ENCODE results near the gene CPNE2.

Gene CPNE2

DNA sequence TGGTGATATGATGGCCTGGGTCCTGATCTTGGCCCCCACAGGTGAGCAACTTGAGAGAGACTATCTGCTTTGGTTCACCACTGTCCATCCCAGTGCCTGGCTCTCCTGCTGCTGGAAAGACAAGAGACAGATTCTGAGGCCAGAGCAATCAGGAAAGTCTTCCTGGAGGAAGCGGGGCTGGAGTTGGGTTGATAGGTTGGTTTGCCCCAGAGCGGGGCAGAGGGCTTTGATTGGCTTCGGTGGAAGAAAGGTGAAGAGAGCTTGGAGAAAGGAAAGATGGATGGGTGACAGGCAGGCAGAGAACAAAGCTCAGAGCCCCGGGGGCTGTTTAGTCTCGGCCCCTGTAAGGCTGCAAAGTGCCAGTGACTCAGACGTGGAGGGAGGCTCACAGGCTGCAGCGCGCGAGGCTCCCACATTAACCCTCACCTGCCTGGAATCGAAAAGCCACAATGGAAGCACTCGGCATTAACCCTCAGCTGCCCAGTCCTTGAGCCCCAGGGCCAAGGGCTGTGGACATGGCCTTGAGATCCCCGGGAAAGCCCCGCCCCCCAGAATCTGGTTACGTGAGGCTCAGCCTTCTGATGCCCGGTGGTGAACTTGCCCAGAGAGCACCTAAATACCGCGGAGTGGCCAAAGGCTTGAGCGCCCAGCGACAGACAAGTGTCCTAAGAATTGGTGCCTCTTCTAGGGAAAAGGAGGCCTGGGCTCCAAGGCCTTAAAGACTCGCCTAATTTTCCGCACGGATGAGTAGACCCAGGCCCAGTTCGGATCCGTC is 996 bp upstream of the CPNE2 start:
- DNase-seq, result peak; percentile 64

DNA sequence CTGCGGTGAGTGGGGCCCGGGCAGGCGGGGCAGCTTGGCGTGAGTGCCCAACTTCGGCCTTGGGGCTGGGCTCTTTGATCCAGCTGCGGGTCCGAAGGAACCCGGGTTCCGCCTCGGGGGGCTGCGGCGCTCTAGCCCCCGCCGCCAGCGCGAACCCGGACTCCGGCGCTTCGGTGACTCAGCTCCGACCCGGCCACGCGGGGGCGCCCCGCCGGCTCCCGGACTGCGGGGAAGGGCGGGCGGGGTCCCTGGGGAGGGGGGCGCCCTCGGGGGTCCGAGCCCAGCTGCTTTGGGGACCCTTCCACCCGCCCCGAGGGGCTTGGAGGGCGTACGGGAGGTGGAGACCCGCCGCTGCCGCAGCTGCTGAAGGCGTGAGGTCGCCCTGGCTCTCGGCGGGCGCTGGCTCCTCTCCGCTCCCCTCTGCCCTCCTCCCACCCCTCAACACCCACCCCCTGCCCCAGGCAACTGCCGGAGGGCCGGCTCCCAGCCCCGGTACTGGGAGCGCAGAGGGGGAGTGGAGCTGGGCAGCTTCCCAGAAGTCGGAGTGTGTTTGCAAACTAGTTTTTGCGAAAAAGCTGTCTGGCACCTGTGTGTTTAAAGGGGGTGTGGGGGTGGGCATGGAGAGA is 516 bp downstream of the CPNE2 start:
- no peaks in the 10 kb centered on the region for H3K9me3 ChIP-seq (ENCODE audit: severe bottlenecking)
- peak overlapping the region; percentile 73 for H3K27ac ChIP-seq
- no peaks in the 10 kb centered on the region for H3K27me3 ChIP-seq (ENCODE audit: insufficient read depth, low read depth, severe bottlenecking)
- TF ChIP-seq, protein P1, sequence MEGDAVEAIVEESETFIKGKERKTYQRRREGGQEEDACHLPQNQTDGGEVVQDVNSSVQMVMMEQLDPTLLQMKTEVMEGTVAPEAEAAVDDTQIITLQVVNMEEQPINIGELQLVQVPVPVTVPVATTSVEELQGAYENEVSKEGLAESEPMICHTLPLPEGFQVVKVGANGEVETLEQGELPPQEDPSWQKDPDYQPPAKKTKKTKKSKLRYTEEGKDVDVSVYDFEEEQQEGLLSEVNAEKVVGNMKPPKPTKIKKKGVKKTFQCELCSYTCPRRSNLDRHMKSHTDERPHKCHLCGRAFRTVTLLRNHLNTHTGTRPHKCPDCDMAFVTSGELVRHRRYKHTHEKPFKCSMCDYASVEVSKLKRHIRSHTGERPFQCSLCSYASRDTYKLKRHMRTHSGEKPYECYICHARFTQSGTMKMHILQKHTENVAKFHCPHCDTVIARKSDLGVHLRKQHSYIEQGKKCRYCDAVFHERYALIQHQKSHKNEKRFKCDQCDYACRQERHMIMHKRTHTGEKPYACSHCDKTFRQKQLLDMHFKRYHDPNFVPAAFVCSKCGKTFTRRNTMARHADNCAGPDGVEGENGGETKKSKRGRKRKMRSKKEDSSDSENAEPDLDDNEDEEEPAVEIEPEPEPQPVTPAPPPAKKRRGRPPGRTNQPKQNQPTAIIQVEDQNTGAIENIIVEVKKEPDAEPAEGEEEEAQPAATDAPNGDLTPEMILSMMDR (IDR thresholded peaks at IDR 0.05; ENCODE audit: low read depth, low read length), result peak; percentile 57
- DNase-seq, result peak; percentile 37
- no peaks in the 10 kb centered on the region for H3K36me3 ChIP-seq
- peak overlapping the region; percentile 54 for H3K4me3 ChIP-seq (ENCODE audit: low read depth, low read length)

More for the DNA sequence above, 996 bp upstream of the CPNE2 start:
- peak overlapping the region; percentile 65 for H3K4me3 ChIP-seq (ENCODE audit: low read depth, low read length)
- no peaks in the 10 kb centered on the region for H3K9me3 ChIP-seq (ENCODE audit: severe bottlenecking)
- TF ChIP-seq, protein P1 (IDR thresholded peaks at IDR 0.05; ENCODE audit: low read depth, low read length), result no peak
- H3K27ac ChIP-seq, result no peak overlapping the region; the same call in 1 of the 2 replicates
- no peaks in the 10 kb centered on the region for H3K27me3 ChIP-seq (ENCODE audit: insufficient read depth, low read depth, severe bottlenecking)
- H3K36me3 ChIP-seq, result no peaks in the 10 kb centered on the region

DNA sequence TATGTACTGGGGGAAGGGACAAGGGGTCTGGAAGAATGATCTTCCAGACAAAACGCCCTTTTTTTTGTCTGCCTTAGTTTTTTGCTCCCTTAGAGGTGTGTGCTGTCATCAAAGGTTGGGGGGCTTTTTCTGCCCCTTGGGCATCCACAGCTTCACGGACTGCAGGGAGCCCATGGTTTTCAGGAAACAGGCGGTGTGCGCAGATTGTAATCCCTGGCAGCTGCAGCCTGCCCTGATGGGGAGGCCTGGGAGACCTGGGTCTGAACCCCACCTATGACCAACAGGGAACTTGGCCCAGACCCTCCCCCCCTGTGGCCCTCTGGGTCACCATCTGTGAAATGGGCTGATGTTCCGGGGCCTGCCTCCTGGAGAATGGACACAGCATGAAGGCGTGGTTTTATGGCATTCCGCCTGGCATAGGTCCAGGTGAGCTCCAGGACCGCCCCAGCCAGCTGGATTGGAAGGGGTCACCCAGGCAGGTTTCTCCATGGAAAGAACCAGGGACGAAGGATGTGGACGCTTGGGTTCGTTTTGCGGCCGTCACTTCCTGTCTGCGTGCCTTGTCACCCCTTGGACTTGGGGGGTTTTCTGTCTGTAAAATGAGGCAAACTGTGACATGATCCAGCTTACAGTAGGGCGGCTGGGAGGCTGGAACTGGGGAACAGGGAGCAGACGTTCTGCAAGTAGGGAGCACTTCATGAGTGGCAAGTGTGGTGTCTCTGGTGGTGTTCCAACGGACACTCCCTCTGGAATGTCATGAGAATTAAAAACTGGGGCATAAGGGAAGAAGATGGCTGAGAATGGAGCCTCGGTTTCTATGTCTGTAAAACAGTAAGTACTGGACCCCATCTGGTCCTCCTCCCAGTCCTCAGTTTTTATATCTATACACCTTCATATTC is 1.5 kb downstream of the CPNE2 start:
- TF ChIP-seq, protein P1 (IDR thresholded peaks at IDR 0.05; ENCODE audit: low read depth, low read length), result no peak

DNA sequence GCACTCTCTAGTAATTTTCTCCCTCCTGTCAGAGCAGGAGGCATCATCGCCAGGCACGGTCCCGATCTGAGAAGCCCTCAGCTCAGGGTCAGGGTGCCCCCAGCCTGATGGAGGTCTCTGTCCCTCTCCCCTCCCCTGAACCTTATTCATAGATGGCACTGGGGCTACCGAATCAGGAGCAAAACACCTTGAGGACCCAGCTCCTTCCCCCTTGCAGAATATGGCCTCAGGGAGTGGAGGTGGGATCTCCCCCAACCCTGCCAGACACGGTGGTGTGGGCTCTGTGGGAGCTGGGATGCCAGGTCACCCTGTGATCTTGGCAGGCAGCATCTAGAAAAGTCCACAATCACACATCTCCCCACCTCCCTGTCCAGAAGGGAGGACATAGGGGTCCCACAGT is 2.5 kb downstream of the CPNE2 start:
- H3K27me3 ChIP-seq (ENCODE audit: insufficient read depth, low read depth, severe bottlenecking), result no peaks in the 10 kb centered on the region
- H3K9me3 ChIP-seq (ENCODE audit: severe bottlenecking), result no peaks in the 10 kb centered on the region
- no peak overlapping the region for H3K27ac ChIP-seq
- no peak for DNase-seq
- no peak overlapping the region for H3K4me3 ChIP-seq (ENCODE audit: low read depth, low read length)
- TF ChIP-seq, protein P1 (IDR thresholded peaks at IDR 0.05; ENCODE audit: low read depth, low read length), result no peak
- H3K36me3 ChIP-seq, result no peaks in the 10 kb centered on the region

More for the DNA sequence above, 1.5 kb downstream of the CPNE2 start:
- H3K27me3 ChIP-seq (ENCODE audit: insufficient read depth, low read depth, severe bottlenecking), result no peaks in the 10 kb centered on the region
- no peak overlapping the region for H3K27ac ChIP-seq
- H3K36me3 ChIP-seq, result no peaks in the 10 kb centered on the region
- DNase-seq, result no peak
- H3K4me3 ChIP-seq (ENCODE audit: low read depth, low read length), result no peak overlapping the region
- H3K9me3 ChIP-seq (ENCODE audit: severe bottlenecking), result no peaks in the 10 kb centered on the region

DNA sequence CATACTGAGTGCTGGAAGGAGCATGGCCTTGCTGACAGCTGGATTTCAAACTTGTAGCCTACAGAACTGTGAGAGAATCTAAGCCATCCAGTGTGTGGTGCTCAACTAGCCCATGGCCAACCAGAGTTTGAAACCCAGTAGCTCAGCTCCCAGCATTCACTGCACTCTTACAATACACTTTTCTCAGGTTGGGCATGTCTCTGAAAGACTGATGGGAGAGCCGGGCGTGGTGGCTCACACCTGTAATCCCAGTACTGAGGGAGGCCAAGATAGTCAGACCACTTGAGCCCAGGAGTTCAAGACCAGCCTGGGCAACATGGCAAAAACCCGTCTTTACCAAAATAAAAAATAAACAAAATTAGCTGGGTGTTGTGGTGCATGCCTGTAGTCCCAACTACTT is 3.8 kb downstream of the CPNE2 start:
- Histone ChIP-seq H3K4me3 (ENCODE audit: low read depth, low read length) (no peak overlapping the region), H3K27me3 (ENCODE audit: insufficient read depth, low read depth, severe bottlenecking) (no peaks in the 10 kb centered on the region), H3K27ac (no peak overlapping the region), H3K36me3 (no peaks in the 10 kb centered on the region), H3K9me3 (ENCODE audit: severe bottlenecking) (no peaks in the 10 kb centered on the region)
- TF ChIP-seq, protein P1 (IDR thresholded peaks at IDR 0.05; ENCODE audit: low read depth, low read length), result no peak
- no peak for DNase-seq
